Nephron progenitor cell (in vitro differentiated cells): ENCODE results near the gene NR1H4.
A peak's percentile ranks its signal among the peaks of the same experiment; 100 is the strongest.

Experiments used
- DNase-seq: peaks from one replicate; pipeline ENCODE4 v3.0.0; 2021
- H3K27ac Mint-ChIP-seq: 2 replicates; pipeline ENCODE4 v1.8.0; 2021; ENCODE audit warnings: mild to moderate bottlenecking, moderate library complexity, mixed read lengths
- H3K27me3 Mint-ChIP-seq: 2 replicates; pipeline ENCODE4 v1.8.0; 2021; ENCODE audit warnings: mild to moderate bottlenecking, low read depth, mixed read lengths; ENCODE audit not compliant: poor library complexity
- H3K36me3 Mint-ChIP-seq: 2 replicates; pipeline ENCODE4 v1.8.0; 2021; ENCODE audit warnings: low read depth, mixed read lengths
- H3K4me1 Mint-ChIP-seq: 2 replicates; pipeline ENCODE4 v1.8.0; 2021; ENCODE audit warnings: mixed read lengths
- H3K4me3 Mint-ChIP-seq: 2 replicates; pipeline ENCODE4 v1.8.0; 2021; ENCODE audit warnings: mild to moderate bottlenecking, moderate library complexity, mixed read lengths
- H3K9me3 Mint-ChIP-seq: 2 replicates; pipeline ENCODE4 v1.8.0; 2021; ENCODE audit warnings: mild to moderate bottlenecking, moderate library complexity, mixed read lengths
- TF ChIP-seq, protein P1 (sequence below): fragments of 200-600 bp; sonication (generic); IDR thresholded peaks from 2 replicates; pipeline ENCODE4 v1.5.0; 2021; ENCODE audit warnings: antibody characterized with exemption

NR1H4 gene

DNA sequence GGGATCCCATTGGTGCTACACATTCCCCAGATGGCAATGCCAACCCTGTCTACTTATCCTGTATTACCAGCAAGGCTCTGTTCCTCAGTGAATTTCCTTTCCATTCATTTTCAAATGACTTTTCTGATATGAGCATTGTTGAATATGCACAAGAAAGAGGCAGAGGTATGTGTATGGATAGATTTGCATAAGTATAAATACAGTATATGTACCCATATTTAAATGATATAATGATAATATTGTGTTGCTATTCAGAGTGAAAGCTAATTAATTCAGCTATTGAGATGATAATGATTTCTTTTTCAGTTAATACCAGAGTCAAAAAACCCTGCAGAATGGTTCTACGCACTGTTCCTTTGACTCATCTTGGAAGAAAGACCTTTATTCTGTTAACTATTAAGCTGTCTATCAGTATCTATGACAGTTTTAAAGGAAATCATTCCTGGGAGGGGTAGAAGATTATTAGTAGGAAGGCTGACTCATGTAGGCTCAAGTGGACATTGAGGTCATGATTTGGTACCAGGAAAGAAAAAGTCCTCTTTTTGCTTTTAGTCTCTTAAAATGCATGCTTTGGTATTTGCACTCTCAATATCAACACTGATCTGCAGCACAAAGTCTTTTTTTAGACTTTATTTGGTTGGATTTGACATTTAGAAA lies 54.9 kb downstream of the NR1H4 start:
- H3K27me3 Mint-ChIP-seq, result peaks cover 29% of the 10 kb centered on the region
- no peaks in the 10 kb centered on the region for H3K9me3 Mint-ChIP-seq
- H3K27ac Mint-ChIP-seq, result no peak overlapping the region
- DNase-seq, result no peak
- TF ChIP-seq, protein P1, sequence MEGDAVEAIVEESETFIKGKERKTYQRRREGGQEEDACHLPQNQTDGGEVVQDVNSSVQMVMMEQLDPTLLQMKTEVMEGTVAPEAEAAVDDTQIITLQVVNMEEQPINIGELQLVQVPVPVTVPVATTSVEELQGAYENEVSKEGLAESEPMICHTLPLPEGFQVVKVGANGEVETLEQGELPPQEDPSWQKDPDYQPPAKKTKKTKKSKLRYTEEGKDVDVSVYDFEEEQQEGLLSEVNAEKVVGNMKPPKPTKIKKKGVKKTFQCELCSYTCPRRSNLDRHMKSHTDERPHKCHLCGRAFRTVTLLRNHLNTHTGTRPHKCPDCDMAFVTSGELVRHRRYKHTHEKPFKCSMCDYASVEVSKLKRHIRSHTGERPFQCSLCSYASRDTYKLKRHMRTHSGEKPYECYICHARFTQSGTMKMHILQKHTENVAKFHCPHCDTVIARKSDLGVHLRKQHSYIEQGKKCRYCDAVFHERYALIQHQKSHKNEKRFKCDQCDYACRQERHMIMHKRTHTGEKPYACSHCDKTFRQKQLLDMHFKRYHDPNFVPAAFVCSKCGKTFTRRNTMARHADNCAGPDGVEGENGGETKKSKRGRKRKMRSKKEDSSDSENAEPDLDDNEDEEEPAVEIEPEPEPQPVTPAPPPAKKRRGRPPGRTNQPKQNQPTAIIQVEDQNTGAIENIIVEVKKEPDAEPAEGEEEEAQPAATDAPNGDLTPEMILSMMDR, result no peak
- H3K4me1 Mint-ChIP-seq, result no peaks in the 10 kb centered on the region
- no peak overlapping the region for H3K4me3 Mint-ChIP-seq
- H3K36me3 Mint-ChIP-seq, result no peaks in the 10 kb centered on the region

DNA sequence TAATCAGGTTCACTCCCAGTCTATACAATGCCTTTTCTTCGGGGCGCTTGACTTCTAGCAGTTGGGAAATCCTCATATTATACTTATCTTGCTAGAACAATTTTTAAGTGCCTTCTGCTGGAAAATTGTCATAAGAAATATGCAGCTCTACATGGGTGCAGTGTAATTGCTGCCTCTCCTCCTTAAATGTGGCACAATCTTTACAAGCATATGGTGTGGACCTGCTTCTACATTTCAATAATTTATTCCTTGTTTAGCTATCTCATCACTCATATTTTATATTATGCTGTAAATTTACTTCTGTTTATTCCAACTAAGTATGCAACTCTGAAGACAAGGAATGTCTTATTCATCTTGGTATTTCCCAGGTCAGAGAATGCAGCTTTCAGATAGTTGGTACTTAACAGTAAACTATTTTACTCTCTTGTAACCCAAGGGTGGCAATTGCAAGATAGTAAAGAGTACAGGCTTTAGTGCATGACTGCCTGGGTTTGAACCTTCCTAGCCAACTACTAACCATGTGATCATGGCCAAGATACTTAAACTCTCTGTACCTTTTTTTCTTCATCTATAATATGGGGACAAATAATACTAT lies 56.2 kb downstream of the NR1H4 start:
- no peak overlapping the region for H3K27ac Mint-ChIP-seq
- peaks cover 26% of the 10 kb centered on the region for H3K27me3 Mint-ChIP-seq
- DNase-seq, result no peak
- TF ChIP-seq, protein P1, result no peak
- H3K4me3 Mint-ChIP-seq, result no peak overlapping the region
- H3K36me3 Mint-ChIP-seq, result no peaks in the 10 kb centered on the region
- H3K9me3 Mint-ChIP-seq, result no peaks in the 10 kb centered on the region
- no peaks in the 10 kb centered on the region for H3K4me1 Mint-ChIP-seq

DNA sequence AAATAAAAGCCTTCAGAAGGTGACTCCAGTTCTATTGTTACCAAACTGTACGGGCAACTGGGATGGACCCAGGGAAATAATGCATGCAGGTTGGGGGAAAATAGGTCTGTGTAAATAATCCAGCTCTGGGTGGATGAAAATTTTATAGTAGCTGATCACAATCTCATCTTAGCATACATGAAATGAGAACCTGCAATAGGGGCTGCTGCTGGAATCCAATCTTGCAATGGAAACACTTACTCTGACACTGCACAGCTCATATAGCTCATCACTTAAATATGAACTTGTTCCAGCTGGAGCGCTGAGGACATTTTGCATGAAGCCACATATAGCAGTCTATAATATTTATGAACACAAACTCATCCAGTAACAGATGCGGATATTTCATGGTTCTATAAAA lies 59.7 kb downstream of the NR1H4 start:
- Mint-ChIP-seq H3K4me1 (no peaks in the 10 kb centered on the region), H3K9me3 (no peaks in the 10 kb centered on the region), H3K27ac (no peak overlapping the region), H3K36me3 (no peaks in the 10 kb centered on the region), H3K27me3 (peaks cover 29% of the 10 kb centered on the region), H3K4me3 (no peak overlapping the region)
- TF ChIP-seq, protein P1, result no peak
- DNase-seq, result no peak

DNA sequence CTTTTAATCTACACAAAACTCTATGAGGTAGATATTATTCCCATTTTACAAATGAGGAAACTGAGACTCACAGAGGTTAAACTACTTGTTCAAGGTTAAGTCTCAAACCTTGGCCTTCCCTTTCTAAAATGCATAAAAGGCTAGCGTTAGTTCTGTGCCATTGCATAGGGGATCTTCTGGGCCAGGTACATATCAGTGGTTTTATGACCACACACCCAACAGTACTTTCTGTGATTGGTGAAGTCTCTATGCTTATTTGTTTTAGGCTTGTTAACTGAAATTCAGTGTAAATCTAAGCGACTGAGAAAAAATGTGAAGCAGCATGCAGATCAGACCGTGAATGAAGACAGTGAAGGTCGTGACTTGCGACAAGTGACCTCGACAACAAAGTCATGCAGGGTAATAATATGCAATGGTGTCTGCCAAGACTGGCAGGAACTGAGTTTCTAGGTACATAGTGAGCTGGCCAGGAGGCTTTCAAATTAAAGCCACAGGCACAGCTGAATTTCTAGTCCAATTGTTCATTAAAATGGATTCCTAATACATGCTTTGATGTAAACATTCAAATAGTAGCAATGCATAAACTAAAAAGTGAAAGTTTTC lies 61.1 kb downstream of the NR1H4 start:
- no peak overlapping the region for H3K4me3 Mint-ChIP-seq
- DNase-seq, result no peak

DNA sequence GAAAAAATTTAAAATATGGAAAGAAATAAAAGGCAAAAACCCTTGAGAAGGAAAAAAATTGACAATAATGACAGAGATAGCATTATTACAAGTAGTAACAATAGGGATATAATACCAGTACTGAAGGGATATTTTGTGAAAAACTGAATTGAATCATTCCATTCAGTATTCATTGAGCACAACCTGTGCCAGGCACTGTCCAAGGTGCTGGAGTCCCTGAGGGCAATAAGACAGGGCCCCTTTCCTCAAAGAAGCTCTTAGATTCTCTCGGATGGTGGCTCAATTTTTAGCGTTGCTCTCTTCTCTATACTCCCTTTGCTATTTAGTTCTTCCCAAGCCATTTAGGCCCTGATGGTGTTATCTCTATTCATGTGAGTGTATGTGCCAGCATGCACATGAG lies 65.5 kb downstream of the NR1H4 start:
- TF ChIP-seq, protein P1, result no peak
- Mint-ChIP-seq H3K27me3 (peaks cover 13% of the 10 kb centered on the region), H3K36me3 (no peaks in the 10 kb centered on the region), H3K4me3 (no peak overlapping the region), H3K9me3 (no peaks in the 10 kb centered on the region), H3K4me1 (no peaks in the 10 kb centered on the region), H3K27ac (no peak overlapping the region)
- peak; percentile 81 for DNase-seq

More for the DNA sequence above, 61.1 kb downstream of the NR1H4 start:
- Mint-ChIP-seq H3K4me1 (no peaks in the 10 kb centered on the region), H3K27me3 (peaks cover 20% of the 10 kb centered on the region), H3K27ac (no peak overlapping the region), H3K36me3 (no peaks in the 10 kb centered on the region), H3K9me3 (no peaks in the 10 kb centered on the region)
- TF ChIP-seq, protein P1, result no peak
